Measurements from ENCODE around the gene ACVRL1.

- TF ChIP-seq, protein P1, sequence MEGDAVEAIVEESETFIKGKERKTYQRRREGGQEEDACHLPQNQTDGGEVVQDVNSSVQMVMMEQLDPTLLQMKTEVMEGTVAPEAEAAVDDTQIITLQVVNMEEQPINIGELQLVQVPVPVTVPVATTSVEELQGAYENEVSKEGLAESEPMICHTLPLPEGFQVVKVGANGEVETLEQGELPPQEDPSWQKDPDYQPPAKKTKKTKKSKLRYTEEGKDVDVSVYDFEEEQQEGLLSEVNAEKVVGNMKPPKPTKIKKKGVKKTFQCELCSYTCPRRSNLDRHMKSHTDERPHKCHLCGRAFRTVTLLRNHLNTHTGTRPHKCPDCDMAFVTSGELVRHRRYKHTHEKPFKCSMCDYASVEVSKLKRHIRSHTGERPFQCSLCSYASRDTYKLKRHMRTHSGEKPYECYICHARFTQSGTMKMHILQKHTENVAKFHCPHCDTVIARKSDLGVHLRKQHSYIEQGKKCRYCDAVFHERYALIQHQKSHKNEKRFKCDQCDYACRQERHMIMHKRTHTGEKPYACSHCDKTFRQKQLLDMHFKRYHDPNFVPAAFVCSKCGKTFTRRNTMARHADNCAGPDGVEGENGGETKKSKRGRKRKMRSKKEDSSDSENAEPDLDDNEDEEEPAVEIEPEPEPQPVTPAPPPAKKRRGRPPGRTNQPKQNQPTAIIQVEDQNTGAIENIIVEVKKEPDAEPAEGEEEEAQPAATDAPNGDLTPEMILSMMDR (IDR thresholded peaks at IDR 0.05): no peak
- TF ChIP-seq EZH2 (IDR thresholded peaks at IDR 0.05) (no peak), EZH2phosphoT487 (IDR thresholded peaks at IDR 0.05) (no peak)
Measured at GRCh38 chr12:51870504-51870903, 36.8 kb upstream of the ACVRL1 start.

All from neural progenitor cell (in vitro differentiated cells).